ENCODE measurements around the gene CERS6.

Gene CERS6

GRCh38 chr2:168596881-168597655, 141.0 kb downstream of the CERS6 start:
- no peak for TF ChIP-seq CTCF (IDR thresholded peaks at IDR 0.05; ENCODE audit: low read depth, low read length)
- no peak overlapping the region for H3K4me3 ChIP-seq (ENCODE audit: low read depth, low read length)
- in situ Hi-C loops (cut with HindIII; ENCODE audit: low sequenced_read_pairs) = no loop called here
- no peak for DNase-seq (ENCODE audit: low read depth, low spot score)

- in situ Hi-C loops (cut with HindIII; ENCODE audit: low sequenced_read_pairs) = no loop called here
- DNase-seq (ENCODE audit: low read depth, low spot score) = no peak
- no peak overlapping the region for H3K4me3 ChIP-seq (ENCODE audit: low read depth, low read length)
- TF ChIP-seq CTCF (IDR thresholded peaks at IDR 0.05; ENCODE audit: low read depth, low read length) = no peak
Observed at GRCh38 chr2:168599738-168600137, 143.7 kb downstream of the CERS6 start.

GRCh38 chr2:168600949-168601348, 144.9 kb downstream of the CERS6 start:
- H3K4me3 ChIP-seq (ENCODE audit: low read depth, low read length) = no peak overlapping the region
- DNase-seq (ENCODE audit: low read depth, low spot score) = no peak
- TF ChIP-seq CTCF (IDR thresholded peaks at IDR 0.05; ENCODE audit: low read depth, low read length) = no peak
- in situ Hi-C loops (cut with HindIII; ENCODE audit: low sequenced_read_pairs) = no loop called here

- TF ChIP-seq CTCF (IDR thresholded peaks at IDR 0.05; ENCODE audit: low read depth, low read length) = no peak
- in situ Hi-C loops (cut with HindIII; ENCODE audit: low sequenced_read_pairs) = no loop called here
- DNase-seq (ENCODE audit: low read depth, low spot score) = no peak
- H3K4me3 ChIP-seq (ENCODE audit: low read depth, low read length) = no peak overlapping the region
Observed at GRCh38 chr2:168601741-168602140, 145.7 kb downstream of the CERS6 start.

- H3K4me3 ChIP-seq (ENCODE audit: low read depth, low read length) = no peak overlapping the region
- TF ChIP-seq CTCF (IDR thresholded peaks at IDR 0.05; ENCODE audit: low read depth, low read length) = no peak
- in situ Hi-C loops (cut with HindIII; ENCODE audit: low sequenced_read_pairs) = no loop called here
Observed at GRCh38 chr2:168602379-168602778, 146.3 kb downstream of the CERS6 start.

GRCh38 chr2:168602846-168603401, 146.9 kb downstream of the CERS6 start:
- TF ChIP-seq CTCF (IDR thresholded peaks at IDR 0.05; ENCODE audit: low read depth, low read length) = no peak
- no peak for DNase-seq (ENCODE audit: low read depth, low spot score)
- H3K4me3 ChIP-seq (ENCODE audit: low read depth, low read length) = no peak overlapping the region
- in situ Hi-C loops (cut with HindIII; ENCODE audit: low sequenced_read_pairs) = no loop called here

More at GRCh38 chr2:168602379-168602778, 146.3 kb downstream of the CERS6 start:
- DNase-seq (ENCODE audit: low read depth, low spot score) = no peak
